ENCODE results near the gene ZACN.
"Not testable (repeated sequence)": the region's sequence is repeated elsewhere in the genome, so short reads cannot be mapped to it uniquely, and the experiment has no call there.

The ZACN gene

GRCh38 chr17:76077584-76078110, 1.3 kb upstream of the ZACN start:
- Histone ChIP-seq H3K9ac (ENCODE audit: insufficient read length) (no peak overlapping the region), H3K9me3 (ENCODE audit: low read depth, low read length) (no peaks in the 10 kb centered on the region)

GRCh38 chr17:76078370-76078769, 612 bp upstream of the ZACN start:
- not testable (repeated sequence) for H3K4me3 ChIP-seq; H3K9me3 ChIP-seq (ENCODE audit: low read depth, low read length); H3K27ac ChIP-seq; H3K9ac ChIP-seq (ENCODE audit: insufficient read length); H3K36me3 ChIP-seq (ENCODE audit: insufficient read depth, low read length); DNase-seq (ENCODE audit: low read depth, low spot score)

More at GRCh38 chr17:76077584-76078110, 1.3 kb upstream of the ZACN start:
- no peak for DNase-seq (ENCODE audit: low read depth, low spot score)
- no peak overlapping the region for H3K27ac ChIP-seq
- no peak for TF ChIP-seq EZH2 (IDR thresholded peaks at IDR 0.05)
- no peak for TF ChIP-seq FOXP2 (optimal IDR thresholded peaks at IDR 0.05; ENCODE audit: control extremely low read depth, extremely low read length, insufficient read depth)
- no peak for TF ChIP-seq POLR2AphosphoS5 (IDR thresholded peaks at IDR 0.05; ENCODE audit: borderline replicate concordance, low read depth, low read length)
- no peaks in the 10 kb centered on the region for H3K36me3 ChIP-seq (ENCODE audit: insufficient read depth, low read length)
- H3K4me3 ChIP-seq: no peak overlapping the region

- peak overlapping the region; percentile 51 for H3K4me3 ChIP-seq
- H3K9ac ChIP-seq (ENCODE audit: insufficient read length): no peak overlapping the region
- H3K27ac ChIP-seq: no peak overlapping the region
- peaks cover 7% of the 10 kb centered on the region; the same call in 1 of the 2 replicates for H3K36me3 ChIP-seq (ENCODE audit: insufficient read depth, low read length)
- TF ChIP-seq EZH2 (IDR thresholded peaks at IDR 0.05) (no peak), FOXP2 (optimal IDR thresholded peaks at IDR 0.05; ENCODE audit: control extremely low read depth, extremely low read length, insufficient read depth) (no peak), POLR2AphosphoS5 (IDR thresholded peaks at IDR 0.05; ENCODE audit: borderline replicate concordance, low read depth, low read length) (no peak)
- no peak for DNase-seq (ENCODE audit: low read depth, low spot score)
- H3K9me3 ChIP-seq (ENCODE audit: low read depth, low read length): no peaks in the 10 kb centered on the region
Measured at GRCh38 chr17:76079535-76079955, 563 bp downstream of the ZACN start.

GRCh38 chr17:76079956-76080767, 1.2 kb downstream of the ZACN start:
- Histone ChIP-seq H3K9ac (ENCODE audit: insufficient read length) (no peak overlapping the region), H3K36me3 (ENCODE audit: insufficient read depth, low read length) (peaks cover 12% of the 10 kb centered on the region; the same call in 1 of the 2 replicates), H3K9me3 (ENCODE audit: low read depth, low read length) (no peaks in the 10 kb centered on the region), H3K27ac (no peak overlapping the region), H3K4me3 (peak overlapping the region; percentile 51)
- TF ChIP-seq EZH2 (IDR thresholded peaks at IDR 0.05) (no peak), POLR2AphosphoS5 (IDR thresholded peaks at IDR 0.05; ENCODE audit: borderline replicate concordance, low read depth, low read length) (peak; percentile 18; the same call in 1 of the 2 replicates)
- DNase-seq (ENCODE audit: low read depth, low spot score): no peak

- H3K27ac ChIP-seq: no peak overlapping the region
- TF ChIP-seq POLR2AphosphoS5 (IDR thresholded peaks at IDR 0.05; ENCODE audit: borderline replicate concordance, low read depth, low read length) (no peak), FOXP2 (optimal IDR thresholded peaks at IDR 0.05; ENCODE audit: control extremely low read depth, extremely low read length, insufficient read depth) (no peak), EZH2 (IDR thresholded peaks at IDR 0.05) (no peak)
- peaks cover 16% of the 10 kb centered on the region; the same call in 1 of the 2 replicates for H3K36me3 ChIP-seq (ENCODE audit: insufficient read depth, low read length)
- H3K4me3 ChIP-seq: no peak overlapping the region
- H3K9ac ChIP-seq (ENCODE audit: insufficient read length): no peak overlapping the region
- H3K9me3 ChIP-seq (ENCODE audit: low read depth, low read length): no peaks in the 10 kb centered on the region
- DNase-seq (ENCODE audit: low read depth, low spot score): no peak
Measured at GRCh38 chr17:76080768-76081287, 1.8 kb downstream of the ZACN start.

- Histone ChIP-seq H3K4me3 (no peak overlapping the region), H3K9ac (ENCODE audit: insufficient read length) (no peak overlapping the region), H3K9me3 (ENCODE audit: low read depth, low read length) (no peaks in the 10 kb centered on the region), H3K36me3 (ENCODE audit: insufficient read depth, low read length) (peaks cover 17% of the 10 kb centered on the region; the same call in 1 of the 2 replicates), H3K27ac (no peak overlapping the region)
- no peak for TF ChIP-seq EZH2 (IDR thresholded peaks at IDR 0.05)
- TF ChIP-seq POLR2AphosphoS5 (IDR thresholded peaks at IDR 0.05; ENCODE audit: borderline replicate concordance, low read depth, low read length): 0 out of 2 replicates have a peak, but pooled peaks have one; percentile 9
- TF ChIP-seq FOXP2 (optimal IDR thresholded peaks at IDR 0.05; ENCODE audit: control extremely low read depth, extremely low read length, insufficient read depth): no peak
- no peak for DNase-seq (ENCODE audit: low read depth, low spot score)
Measured at GRCh38 chr17:76081295-76082210, 2.6 kb downstream of the ZACN start.

- no peaks in the 10 kb centered on the region for H3K9me3 ChIP-seq (ENCODE audit: low read depth, low read length)
- no peak overlapping the region for H3K9ac ChIP-seq (ENCODE audit: insufficient read length)
- no peak for TF ChIP-seq FOXP2 (optimal IDR thresholded peaks at IDR 0.05; ENCODE audit: control extremely low read depth, extremely low read length, insufficient read depth)
- TF ChIP-seq POLR2AphosphoS5 (IDR thresholded peaks at IDR 0.05; ENCODE audit: borderline replicate concordance, low read depth, low read length): no peak; the same call in 1 of the 2 replicates
- TF ChIP-seq EZH2 (IDR thresholded peaks at IDR 0.05): no peak
- no peak for DNase-seq (ENCODE audit: low read depth, low spot score)
- H3K4me3 ChIP-seq: no peak overlapping the region
- peaks cover 17% of the 10 kb centered on the region; the same call in 1 of the 2 replicates for H3K36me3 ChIP-seq (ENCODE audit: insufficient read depth, low read length)
- H3K27ac ChIP-seq: 0 out of 2 replicates have a peak overlapping the region, but pooled peaks have one; percentile 42
Measured at GRCh38 chr17:76082326-76083251, 3.6 kb downstream of the ZACN start.

Data from SK-N-MC (cell line).